Right ventricle myocardium inferior (tissue), 1 donor: ENCODE measurements around the gene MAP2K2. TPM values are rescaled to one million over a fixed set of nuclear protein-coding genes. Genes with fewer than 3 reads are reported as not detected.
A peak's percentile ranks its signal among the peaks of the same experiment; 100 is the strongest.
"Not testable (repeated sequence)": the region's sequence is repeated elsewhere in the genome, so short reads cannot be mapped to it uniquely, and the experiment has no call there.

Source experiments
- ATAC-seq: fragments of 200-7000 bp; cut with Tn5 transposase; one replicate; pipeline ENCODE4 v1.9.1; 2020; ENCODE audit warnings: mild to moderate bottlenecking, moderate library complexity
- DNase-seq: peaks from one replicate; pipeline ENCODE4 v3.0.0; 2021; ENCODE audit errors: missing footprints
- intact Hi-C: fragments of 100-400 bp; cut with DNase I; formaldehyde crosslinking; loops from one replicate; pipeline ENCODE4 v1.11.0; 2022
- total RNA-seq: library from RNA; stranded (reverse); fragmentation: NEBNext Ultra II Directional; extraction: Animal tissue kit (Norgen Biotek cat#: 25700); gene quantifications from one replicate; pipeline ENCODE4 v1.2.1, GENCODE V29; 2021
- donor health status: DM: no; HTN: yes; CAD: no; lungs with severe emphysema.

MAP2K2 gene
- total RNA-seq, 1 donor from 2014 or later = 138 TPM

- DNase-seq = no peak
- ATAC-seq = no peak
- intact Hi-C loops = no loop called here
Observed at GRCh38 chr19:4136680-4137088, 12.8 kb upstream of the MAP2K2 start.

- DNase-seq, intact Hi-C loops, ATAC-seq: not testable (repeated sequence)
Observed at GRCh38 chr19:4135386-4135785, 11.5 kb upstream of the MAP2K2 start.

GRCh38 chr19:4134351-4134750 is 10.4 kb upstream of the MAP2K2 start:
- DNase-seq (no peak), ATAC-seq (no peak)
- intact Hi-C loops = no loop called here

- DNase-seq (no peak), ATAC-seq (no peak)
- intact Hi-C loops = no loop called here
Observed at GRCh38 chr19:4130744-4131438, 7.0 kb upstream of the MAP2K2 start.

- intact Hi-C loops = loop anchor here (10.0 kb wide), 1 partner anchor 144 kb away; the partner anchor contains the start of gene EEF2
- ATAC-seq, DNase-seq: not testable (repeated sequence)
Observed at GRCh38 chr19:4129050-4129449, 5.1 kb upstream of the MAP2K2 start.

- ATAC-seq, DNase-seq: not testable (repeated sequence)
- intact Hi-C loops = loop anchor here (10.0 kb wide), 1 partner anchor 143 kb away; the partner anchor contains the start of gene EEF2
Observed at GRCh38 chr19:4127322-4127721, 3.4 kb upstream of the MAP2K2 start.

- DNase-seq (no peak), ATAC-seq (no peak)
- intact Hi-C loops = loop anchor here (5.0 to 10.0 kb wide), 3 partner anchors 57 to 140 kb away; partner anchors contain the start of genes ANKRD24, EEF2, SIRT6 and ZBTB7A
Observed at GRCh38 chr19:4124638-4125037, 716 bp upstream of the MAP2K2 start.

GRCh38 chr19:4122480-4122879 is 1.4 kb downstream of the MAP2K2 start:
- no peak for ATAC-seq

GRCh38 chr19:4121815-4122214 is 2.1 kb downstream of the MAP2K2 start:
- ATAC-seq = no peak
- intact Hi-C loops = loop anchor here (5.0 to 10.0 kb wide), 3 partner anchors 55 to 137 kb away; partner anchors contain the start of genes ANKRD24, EEF2, SIRT6 and ZBTB7A
- DNase-seq = peak; percentile 9

More at GRCh38 chr19:4122480-4122879, 1.4 kb downstream of the MAP2K2 start:
- no peak for DNase-seq
- intact Hi-C loops = loop anchor here (5.0 to 10.0 kb wide), 3 partner anchors 55 to 138 kb away; partner anchors contain the start of genes ANKRD24, EEF2, SIRT6 and ZBTB7A

- no peak for ATAC-seq
- intact Hi-C loops = loop anchor here (5.0 to 10.0 kb wide), 3 partner anchors 54 to 136 kb away; partner anchors contain the start of genes ANKRD24, EEF2, SIRT6 and ZBTB7A
- peak; percentile 4 for DNase-seq
Observed at GRCh38 chr19:4121273-4121612, 2.7 kb downstream of the MAP2K2 start.

GRCh38 chr19:4120559-4121272 is 3.2 kb downstream of the MAP2K2 start:
- ATAC-seq = no peak
- intact Hi-C loops = loop anchor here (5.0 to 10.0 kb wide), 3 partner anchors 53 to 136 kb away; partner anchors contain the start of genes ANKRD24, EEF2, SIRT6 and ZBTB7A
- peak; percentile 60 for DNase-seq

- DNase-seq (peak; percentile 26), ATAC-seq (no peak)
- intact Hi-C loops = loop anchor here (2.0 to 10.0 kb wide), 4 partner anchors 39 to 135 kb away; partner anchors contain the start of genes ANKRD24, EEF2, SIRT6 and ZBTB7A
Observed at GRCh38 chr19:4119763-4120162, 4.2 kb downstream of the MAP2K2 start.

- intact Hi-C loops = no loop called here
- ATAC-seq = no peak
- DNase-seq = no peak
Observed at GRCh38 chr19:4115818-4116385, 8.0 kb downstream of the MAP2K2 start.

- DNase-seq (no peak), ATAC-seq (peak; percentile 78)
- intact Hi-C loops = no loop called here
Observed at GRCh38 chr19:4115050-4115817, 8.7 kb downstream of the MAP2K2 start.

- intact Hi-C loops = no loop called here
- DNase-seq (no peak), ATAC-seq (no peak)
Observed at GRCh38 chr19:4114181-4114580, 9.7 kb downstream of the MAP2K2 start.

GRCh38 chr19:4113398-4114088 is 10.4 kb downstream of the MAP2K2 start:
- intact Hi-C loops = no loop called here
- DNase-seq (no peak), ATAC-seq (peak; percentile 56)

- intact Hi-C loops = no loop called here
- no peak for DNase-seq
- ATAC-seq = no peak
Observed at GRCh38 chr19:4112367-4112766, 11.6 kb downstream of the MAP2K2 start.

GRCh38 chr19:4109626-4109945 is 14.3 kb downstream of the MAP2K2 start:
- DNase-seq = no peak
- intact Hi-C loops = no loop called here
- ATAC-seq = no peak
